Measurements from ENCODE around the gene ARL15. TPM values are rescaled to one million over a fixed set of nuclear protein-coding genes. Genes with fewer than 3 reads are reported as not detected.

Gene ARL15
- total and polyA plus RNA-seq, 8 donors: 20.2 to 27.7 (median 25.1) TPM

DNA sequence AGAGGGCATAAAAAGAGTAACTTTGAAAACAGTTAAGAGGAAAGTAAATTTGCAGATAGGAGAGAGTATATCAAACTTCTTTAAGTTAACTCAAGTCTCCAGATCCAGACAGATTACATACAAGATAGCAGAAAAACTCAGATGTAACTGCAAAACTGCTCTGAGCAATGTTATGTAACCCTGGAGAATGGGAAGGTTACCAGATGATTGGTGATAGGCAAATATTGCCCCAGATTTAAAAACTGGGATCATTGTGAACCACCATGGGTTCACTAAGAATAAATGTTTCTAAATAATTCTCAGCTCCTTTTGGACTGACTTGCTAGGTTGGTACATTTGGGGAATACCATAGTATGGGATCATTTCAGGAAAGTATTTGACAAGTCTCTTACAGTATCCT is 176.5 kb downstream of the ARL15 start:
- intact Hi-C loops (cut with DNase I): no loop called here
- H3K4me1 ChIP-seq: no peaks in the 10 kb centered on the region
- ATAC-seq (no peak), DNase-seq (no peak)
- no peaks in the 10 kb centered on the region for H3K27me3 ChIP-seq
- H3K36me3 ChIP-seq: no peaks in the 10 kb centered on the region
- TF ChIP-seq, protein P1, sequence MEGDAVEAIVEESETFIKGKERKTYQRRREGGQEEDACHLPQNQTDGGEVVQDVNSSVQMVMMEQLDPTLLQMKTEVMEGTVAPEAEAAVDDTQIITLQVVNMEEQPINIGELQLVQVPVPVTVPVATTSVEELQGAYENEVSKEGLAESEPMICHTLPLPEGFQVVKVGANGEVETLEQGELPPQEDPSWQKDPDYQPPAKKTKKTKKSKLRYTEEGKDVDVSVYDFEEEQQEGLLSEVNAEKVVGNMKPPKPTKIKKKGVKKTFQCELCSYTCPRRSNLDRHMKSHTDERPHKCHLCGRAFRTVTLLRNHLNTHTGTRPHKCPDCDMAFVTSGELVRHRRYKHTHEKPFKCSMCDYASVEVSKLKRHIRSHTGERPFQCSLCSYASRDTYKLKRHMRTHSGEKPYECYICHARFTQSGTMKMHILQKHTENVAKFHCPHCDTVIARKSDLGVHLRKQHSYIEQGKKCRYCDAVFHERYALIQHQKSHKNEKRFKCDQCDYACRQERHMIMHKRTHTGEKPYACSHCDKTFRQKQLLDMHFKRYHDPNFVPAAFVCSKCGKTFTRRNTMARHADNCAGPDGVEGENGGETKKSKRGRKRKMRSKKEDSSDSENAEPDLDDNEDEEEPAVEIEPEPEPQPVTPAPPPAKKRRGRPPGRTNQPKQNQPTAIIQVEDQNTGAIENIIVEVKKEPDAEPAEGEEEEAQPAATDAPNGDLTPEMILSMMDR (IDR thresholded peaks at IDR 0.05): no peak
- H3K27ac ChIP-seq: no peak overlapping the region
- H3K9me3 ChIP-seq: no peaks in the 10 kb centered on the region
- H3K4me3 ChIP-seq: no peak overlapping the region

- intact Hi-C loops (cut with DNase I): no loop called here
- H3K4me3 ChIP-seq: no peak overlapping the region
- H3K36me3 ChIP-seq: no peaks in the 10 kb centered on the region
- DNase-seq (no peak), ATAC-seq (no peak)
- H3K27me3 ChIP-seq: no peaks in the 10 kb centered on the region
- no peaks in the 10 kb centered on the region for H3K9me3 ChIP-seq
- H3K27ac ChIP-seq: no peak overlapping the region
- no peaks in the 10 kb centered on the region for H3K4me1 ChIP-seq
- TF ChIP-seq, protein P1 (IDR thresholded peaks at IDR 0.05): no peak
Measured at GRCh38 chr5:54120473-54120872, 189.9 kb downstream of the ARL15 start.

GRCh38 chr5:54117957-54118356 is 192.4 kb downstream of the ARL15 start:
- no peaks in the 10 kb centered on the region for H3K27me3 ChIP-seq
- intact Hi-C loops (cut with DNase I): no loop called here
- no peaks in the 10 kb centered on the region for H3K4me1 ChIP-seq
- ATAC-seq (no peak), DNase-seq (no peak)
- TF ChIP-seq, protein P1 (IDR thresholded peaks at IDR 0.05): no peak
- H3K9me3 ChIP-seq: no peaks in the 10 kb centered on the region
- no peak overlapping the region for H3K4me3 ChIP-seq
- no peak overlapping the region for H3K27ac ChIP-seq
- no peaks in the 10 kb centered on the region for H3K36me3 ChIP-seq

DNA sequence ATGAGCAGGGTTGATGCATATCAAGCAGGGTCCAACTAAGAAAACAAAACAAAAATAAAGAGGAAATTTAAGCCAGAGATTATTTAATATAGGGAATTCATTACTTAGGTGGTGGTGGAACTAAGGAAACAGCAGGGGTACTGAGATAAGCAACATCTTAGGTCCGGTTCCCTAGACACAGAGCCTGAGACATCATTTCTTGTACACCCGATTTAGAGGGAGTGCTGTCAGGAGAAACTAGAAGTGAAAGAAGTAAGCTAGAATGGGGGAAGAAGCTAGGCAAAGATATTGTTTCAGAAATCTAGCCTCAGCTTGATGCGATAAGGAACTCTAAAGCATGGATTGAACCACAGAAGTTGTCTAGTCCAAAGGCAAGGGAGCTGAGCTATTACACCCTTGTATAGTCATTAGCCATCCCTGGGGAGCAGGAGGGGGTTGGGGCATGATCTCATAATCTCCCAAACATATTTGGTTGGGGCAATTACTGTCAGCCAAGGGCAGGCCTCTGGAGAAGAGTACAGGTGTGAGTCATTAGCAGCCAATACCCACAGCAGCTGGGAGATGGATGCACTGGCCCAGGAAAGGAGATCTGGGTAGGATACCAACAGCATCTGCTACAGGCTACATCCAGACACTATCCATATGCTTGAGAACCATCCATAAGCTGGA is 194.5 kb downstream of the ARL15 start:
- DNase-seq: no peak
- Histone ChIP-seq H3K27me3 (no peaks in the 10 kb centered on the region), H3K36me3 (no peaks in the 10 kb centered on the region), H3K9me3 (no peaks in the 10 kb centered on the region), H3K4me3 (no peak overlapping the region), H3K27ac (no peak overlapping the region), H3K4me1 (no peaks in the 10 kb centered on the region)
- no peak for ATAC-seq
- intact Hi-C loops (cut with DNase I): no loop called here
- TF ChIP-seq, protein P1 (IDR thresholded peaks at IDR 0.05): no peak

- intact Hi-C loops (cut with DNase I): no loop called here
- H3K36me3 ChIP-seq: no peaks in the 10 kb centered on the region
- TF ChIP-seq, protein P1 (IDR thresholded peaks at IDR 0.05): no peak
- no peaks in the 10 kb centered on the region for H3K4me1 ChIP-seq
- no peak overlapping the region for H3K27ac ChIP-seq
- DNase-seq (no peak), ATAC-seq (no peak)
- no peaks in the 10 kb centered on the region for H3K27me3 ChIP-seq
- H3K4me3 ChIP-seq: no peak overlapping the region
- no peaks in the 10 kb centered on the region for H3K9me3 ChIP-seq
Measured at GRCh38 chr5:54113060-54113459, 197.3 kb downstream of the ARL15 start.
